Right renal cortex interstitium (tissue), 3 donors: ENCODE data around the gene TTC1. TPM values are rescaled to one million over a fixed set of nuclear protein-coding genes. Genes with fewer than 3 reads are reported as not detected.
"Not testable (repeated sequence)": the region's sequence is repeated elsewhere in the genome, so short reads cannot be mapped to it uniquely, and the experiment has no call there.

Source experiments
- DNase-seq, 3 donors: peaks; one replicate each; pipeline ENCODE4 v3.0.0-alpha.2; 2013; ENCODE audit warnings: low read depth in 3 of 3, low spot score in 2 of 3
- polyA plus RNA-seq, 3 donors: library from polyadenylated mRNA; unstranded; fragments of 120-200 nt; gene quantifications; one replicate each; pipeline ENCODE4 v1.2.1, GENCODE V29; 2013; ENCODE audit not compliant: insufficient read length in 3 of 3

The TTC1 gene
- polyA plus RNA-seq, 3 donors, result 68.3 to 70.6 (median 70.2) TPM

DNA sequence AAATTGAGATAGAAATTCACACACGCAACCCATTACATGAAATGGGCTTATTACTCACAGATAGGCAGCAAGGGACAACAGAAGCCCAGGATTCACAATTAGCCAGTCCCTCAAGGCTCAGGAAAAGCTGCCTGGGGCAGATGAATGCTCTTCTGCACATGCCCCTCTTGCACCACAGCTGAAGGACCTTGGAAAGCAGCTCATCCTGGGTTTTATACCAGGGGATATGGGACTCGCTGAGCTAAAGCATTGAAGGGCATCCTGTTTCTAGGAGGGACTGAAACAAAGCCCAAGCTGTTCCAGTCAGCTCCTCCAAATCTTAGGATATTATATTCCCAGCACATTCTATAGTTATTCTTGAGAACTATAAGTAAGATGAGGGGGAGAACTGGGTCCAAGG lies 15.7 kb upstream of the TTC1 start:
- no peak for DNase-seq

DNA sequence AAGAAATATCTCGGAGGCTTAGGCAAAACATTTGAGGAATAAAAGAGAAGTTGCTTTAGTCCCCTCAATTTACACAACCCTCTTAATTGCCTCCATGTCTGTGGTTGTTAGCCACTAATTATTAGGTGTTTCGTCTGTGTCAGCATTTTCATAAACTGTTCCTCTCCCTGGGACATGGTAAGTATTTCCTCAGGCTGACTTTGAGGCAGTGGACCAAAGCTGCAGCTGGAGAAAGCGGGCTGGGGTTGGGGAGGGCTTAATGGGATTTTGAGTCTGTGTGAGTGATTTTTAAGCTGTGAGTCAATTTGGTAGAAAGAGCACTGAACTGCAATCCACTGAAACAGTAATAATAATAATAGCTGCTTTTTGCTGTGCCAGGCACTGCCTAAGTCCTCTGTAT lies 13.0 kb upstream of the TTC1 start:
- DNase-seq, result no peak

DNA sequence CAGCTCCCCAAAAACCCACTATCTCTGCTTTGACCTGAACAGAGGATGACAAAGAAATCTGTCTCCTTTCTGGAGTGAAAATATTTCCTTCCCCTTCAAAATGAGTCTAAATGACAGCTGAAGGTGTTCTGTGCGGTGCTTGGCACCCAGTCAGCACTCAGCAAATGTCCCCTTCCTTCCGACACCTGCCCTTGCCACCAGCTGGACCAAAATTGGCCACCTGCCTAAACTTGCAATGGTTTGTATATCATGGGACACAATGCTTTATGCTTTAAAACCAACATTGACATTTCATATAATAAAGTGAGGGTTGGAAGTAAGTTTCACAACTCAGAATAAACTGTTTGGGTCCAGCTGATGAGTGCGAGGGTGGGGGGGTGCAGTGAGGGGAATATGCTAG lies 7.5 kb upstream of the TTC1 start:
- no peak for DNase-seq

GRCh38 chr5:160007514-160007913 lies 1.4 kb upstream of the TTC1 start:
- DNase-seq, result no peak

DNA sequence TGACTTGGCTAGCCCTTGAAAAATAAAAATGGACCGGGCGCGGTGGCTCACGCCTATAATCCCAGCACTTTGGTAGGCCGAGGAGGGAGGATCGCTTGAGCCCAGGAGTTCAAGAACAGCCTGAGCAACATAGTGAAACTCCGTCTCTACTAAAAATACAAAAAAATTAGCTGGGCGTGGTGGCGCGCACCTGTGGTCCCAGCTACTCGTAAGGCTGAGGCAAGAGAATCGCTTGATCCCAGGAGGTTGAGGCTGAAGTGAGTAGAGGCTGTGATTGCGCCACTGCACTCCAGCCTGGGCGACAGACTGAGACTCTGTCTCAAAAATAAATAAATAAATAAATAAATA lies 436 bp upstream of the TTC1 start:
- not testable (repeated sequence) for DNase-seq

GRCh38 chr5:160009591-160009989 lies 651 bp downstream of the TTC1 start:
- DNase-seq, result no peak

GRCh38 chr5:160011471-160011870 lies 2.5 kb downstream of the TTC1 start:
- no peak for DNase-seq

DNA sequence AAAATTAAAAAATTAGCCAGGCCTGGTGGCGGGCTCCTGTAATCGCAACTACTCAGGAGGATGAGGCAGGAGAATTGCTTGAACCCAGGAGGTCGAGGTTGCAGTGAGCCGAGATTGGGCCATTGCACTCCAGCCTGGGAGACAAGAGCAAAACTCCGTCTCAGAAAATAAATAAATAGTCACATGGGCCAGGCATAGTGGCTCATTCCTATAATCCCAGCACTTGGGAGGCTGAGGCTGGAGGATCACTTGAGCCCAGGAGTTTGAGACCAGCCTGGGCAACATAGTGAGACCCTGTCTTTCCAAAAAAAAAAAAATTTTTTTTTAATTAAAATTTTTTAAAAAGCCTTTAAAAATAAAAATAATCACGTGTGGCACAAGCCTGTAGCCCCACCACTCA lies 5.3 kb downstream of the TTC1 start:
- DNase-seq, result not testable (repeated sequence)

- no peak for DNase-seq
These were observed 10.1 kb downstream of the TTC1 start for GRCh38 chr5:160018945-160019625.

DNA sequence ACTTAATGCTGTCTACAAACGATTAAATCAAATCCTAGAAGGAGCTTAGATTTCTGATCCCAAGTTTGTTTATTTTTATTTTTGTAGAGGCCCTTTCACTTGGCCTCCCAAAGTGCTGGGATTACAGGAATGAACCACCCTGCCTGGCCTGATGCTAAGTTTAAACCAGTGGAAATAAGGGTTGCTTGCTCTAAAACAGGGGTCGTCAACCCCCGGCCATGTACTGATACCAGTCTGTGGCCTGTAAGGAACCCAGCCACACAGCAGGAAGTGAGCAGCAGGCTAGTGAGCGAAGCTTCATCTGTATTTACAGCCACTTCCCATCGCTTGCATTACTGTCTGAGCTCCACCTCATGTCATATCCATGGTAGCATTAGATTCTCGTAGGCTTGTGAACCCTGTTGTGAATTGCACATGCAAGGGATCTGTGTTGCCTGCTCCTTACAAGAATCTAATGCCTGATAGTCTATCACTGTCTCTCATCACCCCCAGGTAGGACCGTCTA lies 11.4 kb downstream of the TTC1 start:
- no peak for DNase-seq

DNA sequence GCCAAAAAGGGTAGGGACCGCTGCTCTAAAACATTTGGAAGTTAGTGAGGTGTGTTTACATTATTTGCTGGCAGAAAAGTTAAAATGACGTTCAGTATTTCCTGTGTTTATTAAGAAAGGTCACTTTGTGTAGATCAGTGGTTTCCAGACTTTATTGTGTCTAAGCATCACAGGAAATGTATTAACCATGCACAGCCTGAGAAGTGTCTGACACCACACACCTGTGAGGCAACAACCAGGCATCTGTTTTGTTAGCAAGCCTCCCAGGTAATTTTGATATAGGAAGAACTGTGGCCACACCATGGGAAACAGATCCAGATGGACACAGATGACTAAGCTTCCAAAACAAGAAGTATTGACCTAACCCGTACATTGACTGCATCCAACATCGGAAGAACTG lies 12.0 kb downstream of the TTC1 start:
- DNase-seq, result no peak

GRCh38 chr5:160021831-160022446 lies 13.0 kb downstream of the TTC1 start:
- peak in 1 of 3 donors; percentile 73 for DNase-seq

DNA sequence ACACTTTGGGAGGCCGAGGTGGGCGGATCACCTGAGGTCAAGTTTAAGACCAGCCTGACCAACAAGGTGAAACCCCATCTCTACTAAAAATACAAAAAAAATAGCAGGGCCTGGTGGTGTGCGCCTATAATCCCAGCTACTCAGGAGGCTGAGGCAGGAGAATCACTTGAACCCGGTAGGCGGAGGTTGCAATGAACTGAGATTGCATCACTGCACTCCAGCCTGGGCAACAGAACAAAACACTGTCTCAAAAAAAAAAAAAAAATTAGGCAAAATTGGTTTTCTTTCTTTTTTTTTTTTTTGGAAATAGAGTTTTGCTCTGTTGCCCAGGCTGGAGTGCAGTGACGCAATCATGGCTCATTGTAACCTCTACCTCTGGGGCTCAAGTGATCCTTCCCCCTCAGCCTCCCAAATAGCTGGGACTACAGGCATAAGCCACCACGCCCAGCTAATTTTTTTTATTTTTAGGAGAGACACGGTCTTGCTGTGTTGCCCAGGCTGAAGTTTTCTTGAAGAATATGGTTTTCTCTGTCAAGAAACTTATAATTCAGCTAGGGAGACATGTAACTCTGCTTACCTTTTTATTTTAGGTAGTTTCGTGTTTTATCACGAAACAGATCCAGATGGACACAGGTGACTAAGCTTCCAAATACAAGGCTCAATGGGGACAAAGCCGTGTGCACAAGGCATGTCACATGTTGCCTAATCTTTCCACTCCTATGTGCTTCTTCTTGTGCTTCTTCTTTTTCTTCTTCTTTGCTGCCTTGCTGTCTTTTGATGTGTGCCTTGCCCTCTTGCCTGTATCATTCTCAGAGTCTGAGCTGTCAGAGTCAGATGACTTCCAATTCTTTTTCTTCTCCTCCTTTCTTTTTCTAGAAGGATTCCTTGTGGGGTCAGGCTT lies 14.3 kb downstream of the TTC1 start:
- no peak for DNase-seq

GRCh38 chr5:160023908-160024630 lies 15.1 kb downstream of the TTC1 start:
- DNase-seq, result no peak

DNA sequence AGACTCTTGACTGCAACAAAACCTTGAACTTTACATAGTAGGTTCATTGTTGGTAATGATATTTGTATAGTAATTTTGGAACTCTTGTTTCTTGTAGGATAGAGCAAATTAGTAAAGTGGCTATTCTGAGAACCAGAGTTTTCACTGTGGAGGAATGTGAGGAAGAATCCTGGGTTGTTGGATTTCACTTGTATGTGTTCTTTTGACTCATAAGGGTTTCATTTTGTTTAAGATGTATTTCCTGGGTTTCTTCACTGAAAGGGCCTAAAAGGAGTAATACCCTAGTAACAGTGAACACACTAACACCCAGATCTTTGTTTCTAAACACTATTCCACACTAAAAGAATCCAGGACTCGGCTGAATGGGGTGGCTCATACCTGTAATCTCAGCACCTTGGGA lies 20.1 kb downstream of the TTC1 start:
- no peak for DNase-seq

GRCh38 chr5:160029540-160030139 lies 20.7 kb downstream of the TTC1 start:
- no peak for DNase-seq

DNA sequence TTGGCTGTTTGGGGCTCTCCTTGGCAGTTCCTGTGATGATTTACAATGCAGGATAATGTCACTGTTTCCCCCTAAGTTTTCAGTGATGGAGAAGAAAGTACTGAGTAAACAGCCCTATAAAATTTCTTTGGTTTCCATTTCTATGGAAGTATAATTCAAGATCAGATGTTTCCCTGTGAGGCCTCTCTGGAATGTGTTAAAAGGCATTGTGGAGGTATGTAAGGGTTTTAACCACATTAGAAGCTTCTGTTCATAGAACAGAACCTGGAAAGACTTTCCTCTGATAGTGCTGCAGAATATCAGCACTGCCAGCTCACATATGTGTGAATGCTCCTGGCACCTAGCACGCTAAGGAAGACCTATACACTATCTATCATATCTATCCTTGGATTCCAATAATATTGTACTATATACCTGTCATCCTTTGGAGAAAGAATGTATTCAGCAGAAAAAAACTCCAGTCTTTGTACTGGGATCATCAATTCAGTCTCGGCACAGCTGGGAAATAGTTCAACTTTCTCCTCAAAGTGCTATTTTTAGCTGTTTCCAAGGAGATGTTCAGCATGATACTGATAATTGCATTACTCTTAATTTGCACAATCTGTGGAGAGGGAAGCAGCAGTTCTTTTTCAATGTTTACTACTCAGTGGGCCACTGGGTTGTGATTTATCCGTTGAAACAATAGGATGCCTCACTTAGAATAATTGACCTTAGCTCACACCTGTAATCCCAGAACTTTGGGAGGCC lies 21.9 kb downstream of the TTC1 start:
- no peak for DNase-seq

GRCh38 chr5:160033546-160034252 lies 24.8 kb downstream of the TTC1 start:
- DNase-seq, result no peak

- no peak for DNase-seq
These were observed 27.3 kb downstream of the TTC1 start for GRCh38 chr5:160036243-160036642.
